ENCODE measurements around the gene AKAP6.

Gene AKAP6

GRCh38 chr14:32625211-32625610 lies 296.1 kb downstream of the AKAP6 start:
- DNase-seq (ENCODE audit: low spot score), result no peak
- in situ Hi-C loops (cut with MboI; ENCODE audit: low sequenced_read_pairs, unreplicated experiment), result no loop called here
- TF ChIP-seq CTCF (IDR thresholded peaks at IDR 0.05; ENCODE audit: borderline replicate concordance, control extremely low read depth, extremely low read depth, insufficient read depth, missing control alignments), result no peak

- no peak for DNase-seq (ENCODE audit: low spot score)
- in situ Hi-C loops (cut with MboI; ENCODE audit: low sequenced_read_pairs, unreplicated experiment), result no loop called here
- TF ChIP-seq CTCF (IDR thresholded peaks at IDR 0.05; ENCODE audit: borderline replicate concordance, control extremely low read depth, extremely low read depth, insufficient read depth, missing control alignments), result no peak
Observed at GRCh38 chr14:32627545-32628298, 298.6 kb downstream of the AKAP6 start.

- TF ChIP-seq CTCF (IDR thresholded peaks at IDR 0.05; ENCODE audit: borderline replicate concordance, control extremely low read depth, extremely low read depth, insufficient read depth, missing control alignments), result no peak
- no peak for DNase-seq (ENCODE audit: low spot score)
- in situ Hi-C loops (cut with MboI; ENCODE audit: low sequenced_read_pairs, unreplicated experiment), result no loop called here
Observed at GRCh38 chr14:32629236-32629635, 300.1 kb downstream of the AKAP6 start.

DNA sequence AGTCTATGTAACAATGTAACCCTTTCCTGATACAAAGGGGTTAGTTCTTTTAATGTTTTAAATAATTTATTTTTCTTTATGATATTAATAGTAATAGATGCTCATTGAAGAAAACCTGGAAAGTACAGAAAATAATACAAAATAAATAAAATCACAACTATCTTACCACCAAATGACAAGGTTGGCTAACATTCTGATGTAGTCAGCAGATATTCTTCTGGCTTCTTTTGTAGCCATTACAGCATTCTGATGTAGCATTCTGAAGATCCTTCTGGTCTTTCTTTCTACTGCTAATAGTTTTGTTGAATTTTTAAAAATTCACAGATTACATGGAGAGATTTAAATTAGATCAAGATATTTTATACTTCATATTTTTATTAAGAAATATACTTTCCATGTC lies 301.6 kb downstream of the AKAP6 start:
- DNase-seq (ENCODE audit: low spot score), result no peak
- TF ChIP-seq CTCF (IDR thresholded peaks at IDR 0.05; ENCODE audit: borderline replicate concordance, control extremely low read depth, extremely low read depth, insufficient read depth, missing control alignments), result no peak
- in situ Hi-C loops (cut with MboI; ENCODE audit: low sequenced_read_pairs, unreplicated experiment), result no loop called here

GRCh38 chr14:32633224-32633859 lies 304.2 kb downstream of the AKAP6 start:
- TF ChIP-seq CTCF (IDR thresholded peaks at IDR 0.05; ENCODE audit: borderline replicate concordance, control extremely low read depth, extremely low read depth, insufficient read depth, missing control alignments), result no peak
- DNase-seq (ENCODE audit: low spot score), result no peak
- in situ Hi-C loops (cut with MboI; ENCODE audit: low sequenced_read_pairs, unreplicated experiment), result no loop called here

DNA sequence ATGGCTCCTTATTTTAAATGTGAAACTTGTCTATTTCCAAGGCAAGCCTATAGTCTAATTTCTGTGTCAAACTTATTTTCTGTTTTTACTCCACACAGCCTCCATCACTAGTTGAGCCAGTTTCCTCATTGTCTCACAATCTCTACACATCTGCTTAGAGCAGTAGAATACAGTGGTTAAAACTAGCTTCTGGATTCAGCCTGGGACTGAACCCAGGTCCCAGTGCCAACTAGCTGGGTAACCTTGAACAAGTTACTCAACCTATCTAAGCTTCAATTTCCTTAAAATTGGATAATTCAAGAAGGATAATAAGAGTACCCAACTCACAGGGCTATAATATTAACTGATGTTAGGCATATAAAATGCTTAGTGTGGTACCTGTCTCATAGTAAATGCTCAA lies 304.8 kb downstream of the AKAP6 start:
- in situ Hi-C loops (cut with MboI; ENCODE audit: low sequenced_read_pairs, unreplicated experiment), result no loop called here
- TF ChIP-seq CTCF (IDR thresholded peaks at IDR 0.05; ENCODE audit: borderline replicate concordance, control extremely low read depth, extremely low read depth, insufficient read depth, missing control alignments), result no peak
- no peak for DNase-seq (ENCODE audit: low spot score)

Data from GM13976 (cell line).